Loucy (cell line): ENCODE data around the gene NDRG2.

Source experiments
- H2AFZ ChIP-seq: fragments of 200-600 bp; sonication (generic); 2 replicates; pipeline ENCODE4 v1.6.0; 2016; ENCODE audit warnings: antibody characterized with exemption, mild to moderate bottlenecking, low read length, moderate library complexity
- H3F3A ChIP-seq: fragments of 200-600 bp; 2 replicates; pipeline ENCODE4 v1.6.0; 2016; ENCODE audit warnings: antibody characterized with exemption, low read depth, mild to moderate bottlenecking
- H3K27me3 ChIP-seq: fragments of 200-600 bp; sonication (generic); 2 replicates; pipeline ENCODE4 v1.6.1; 2014; ENCODE audit warnings: low read length, mild to moderate bottlenecking; ENCODE audit not compliant: insufficient read depth, poor library complexity, severe bottlenecking
- H3K36me3 ChIP-seq: fragments of 200-600 bp; sonication (generic); 2 replicates; pipeline ENCODE4 v1.6.1; 2016; ENCODE audit warnings: low read length; ENCODE audit not compliant: insufficient read depth
- H3K4me1 ChIP-seq: fragments of 200-600 bp; sonication (generic); 2 replicates; pipeline ENCODE4 v1.5.1; 2014; ENCODE audit warnings: low read length, mild to moderate bottlenecking; ENCODE audit not compliant: insufficient read depth, poor library complexity, severe bottlenecking
- H3K4me2 ChIP-seq: fragments of 200-600 bp; sonication (generic); 2 replicates; pipeline ENCODE4 v1.6.0; 2014; ENCODE audit warnings: antibody characterized with exemption, low read length, low read depth, mild to moderate bottlenecking; ENCODE audit not compliant: poor library complexity, severe bottlenecking
- H3K4me3 ChIP-seq: fragments of 200-600 bp; sonication (generic); 2 replicates; pipeline ENCODE4 v1.5.1; 2014; ENCODE audit warnings: low read length, mild to moderate bottlenecking, mixed read lengths; ENCODE audit not compliant: poor library complexity, severe bottlenecking
- H3K79me2 ChIP-seq: fragments of 200-600 bp; sonication (generic); 2 replicates; pipeline ENCODE4 v1.6.1; 2014; ENCODE audit warnings: low read length; ENCODE audit not compliant: insufficient read depth
- H3K9ac ChIP-seq: fragments of 200-600 bp; sonication (generic); 2 replicates; pipeline ENCODE4 v1.6.0; 2014; ENCODE audit warnings: mild to moderate bottlenecking, low read depth, low read length, moderate library complexity; ENCODE audit not compliant: poor library complexity, severe bottlenecking
- H3K9me2 ChIP-seq: fragments of 200-600 bp; sonication (generic); replicated peaks from 2 replicates; pipeline ENCODE4 v1.6.1; 2016; ENCODE audit warnings: low read depth, low read length, mixed read lengths
- H3K9me3 ChIP-seq: fragments of 200-600 bp; sonication (generic); 2 replicates; pipeline ENCODE4 v1.6.1; 2014; ENCODE audit warnings: mild to moderate bottlenecking, antibody characterized with exemption, low read length, low read depth; ENCODE audit not compliant: insufficient read depth
- H4K20me1 ChIP-seq: fragments of 200-600 bp; sonication (generic); 2 replicates; pipeline ENCODE4 v1.6.0; 2014; ENCODE audit warnings: antibody characterized with exemption, low read length, mild to moderate bottlenecking; ENCODE audit not compliant: insufficient read depth, poor library complexity, severe bottlenecking
- EZH2phosphoT487 ChIP-seq: fragments of 200-600 bp; IDR thresholded peaks from 2 replicates; pipeline ENCODE4 v1.6.1; 2018; ENCODE audit warnings: antibody characterized with exemption, mild to moderate bottlenecking, moderate library complexity, borderline replicate concordance
- TF ChIP-seq, protein P1 (sequence below): fragments of 200-600 bp; sonication (generic); conservative IDR thresholded peaks from 2 replicates; pipeline ENCODE4 v1.5.1; 2014; ENCODE audit warnings: mild to moderate bottlenecking, antibody characterized with exemption, low read length

NDRG2 gene

DNA sequence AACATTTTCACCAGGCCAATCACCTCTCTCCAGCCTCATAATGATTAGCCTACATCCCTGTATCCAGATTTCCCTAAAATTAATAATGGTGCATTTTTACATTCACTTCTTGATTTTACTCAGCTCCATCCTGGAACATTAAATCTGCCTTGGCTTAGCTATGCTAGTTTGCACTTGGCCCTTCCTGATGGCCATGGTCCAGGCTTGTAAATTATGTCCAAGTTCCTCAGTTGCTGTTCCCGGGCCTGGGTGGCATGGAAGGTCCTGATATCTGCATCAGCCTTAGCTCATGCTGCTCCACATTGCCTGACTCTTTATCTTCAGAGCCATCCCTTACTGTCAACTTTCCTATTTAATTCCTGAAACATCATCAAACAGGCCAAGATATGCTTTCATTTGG, 46.2 kb downstream of the NDRG2 start:
- no peaks in the 10 kb centered on the region for H3F3A ChIP-seq

DNA sequence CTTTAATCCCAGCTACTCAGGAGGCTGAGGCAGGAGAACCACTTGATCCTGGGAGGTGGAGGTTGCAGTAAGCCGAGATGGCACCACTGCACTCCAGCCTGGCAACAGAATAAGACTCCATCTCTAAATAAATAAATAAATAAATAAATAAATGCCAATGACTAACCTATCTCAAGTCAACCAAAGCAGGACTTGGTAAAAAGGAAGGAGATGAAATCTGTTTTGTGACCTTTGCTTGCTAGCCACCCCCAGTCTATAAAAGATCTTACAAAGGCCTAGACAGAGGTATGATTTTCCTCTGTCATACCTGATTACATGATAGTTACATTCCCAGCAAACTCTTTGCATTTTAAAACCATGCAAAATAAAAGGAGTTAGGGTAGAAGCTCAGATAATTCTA, 48.6 kb downstream of the NDRG2 start:
- Histone ChIP-seq H4K20me1 (no peaks in the 10 kb centered on the region), H3K4me3 (no peak overlapping the region), H3K4me1 (no peaks in the 10 kb centered on the region), H3K79me2 (no peaks in the 10 kb centered on the region), H3K9me3 (no peaks in the 10 kb centered on the region), H3K36me3 (no peaks in the 10 kb centered on the region), H3K27me3 (no peaks in the 10 kb centered on the region), H3K9ac (no peak overlapping the region), H3K9me2 (no peaks in the 10 kb centered on the region), H3K4me2 (no peak overlapping the region), H2AFZ (no peak overlapping the region), H3F3A (no peaks in the 10 kb centered on the region)
- TF ChIP-seq, protein P1, sequence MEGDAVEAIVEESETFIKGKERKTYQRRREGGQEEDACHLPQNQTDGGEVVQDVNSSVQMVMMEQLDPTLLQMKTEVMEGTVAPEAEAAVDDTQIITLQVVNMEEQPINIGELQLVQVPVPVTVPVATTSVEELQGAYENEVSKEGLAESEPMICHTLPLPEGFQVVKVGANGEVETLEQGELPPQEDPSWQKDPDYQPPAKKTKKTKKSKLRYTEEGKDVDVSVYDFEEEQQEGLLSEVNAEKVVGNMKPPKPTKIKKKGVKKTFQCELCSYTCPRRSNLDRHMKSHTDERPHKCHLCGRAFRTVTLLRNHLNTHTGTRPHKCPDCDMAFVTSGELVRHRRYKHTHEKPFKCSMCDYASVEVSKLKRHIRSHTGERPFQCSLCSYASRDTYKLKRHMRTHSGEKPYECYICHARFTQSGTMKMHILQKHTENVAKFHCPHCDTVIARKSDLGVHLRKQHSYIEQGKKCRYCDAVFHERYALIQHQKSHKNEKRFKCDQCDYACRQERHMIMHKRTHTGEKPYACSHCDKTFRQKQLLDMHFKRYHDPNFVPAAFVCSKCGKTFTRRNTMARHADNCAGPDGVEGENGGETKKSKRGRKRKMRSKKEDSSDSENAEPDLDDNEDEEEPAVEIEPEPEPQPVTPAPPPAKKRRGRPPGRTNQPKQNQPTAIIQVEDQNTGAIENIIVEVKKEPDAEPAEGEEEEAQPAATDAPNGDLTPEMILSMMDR, result no peak

More for the DNA sequence above, 46.2 kb downstream of the NDRG2 start:
- TF ChIP-seq, protein P1, result no peak
- no peak for TF ChIP-seq EZH2phosphoT487
- Histone ChIP-seq H3K4me1 (no peaks in the 10 kb centered on the region), H3K4me3 (no peak overlapping the region), H3K27me3 (no peaks in the 10 kb centered on the region), H3K4me2 (no peak overlapping the region), H4K20me1 (no peaks in the 10 kb centered on the region), H3K36me3 (no peaks in the 10 kb centered on the region), H2AFZ (no peak overlapping the region), H3K9me3 (no peaks in the 10 kb centered on the region), H3K9ac (no peak overlapping the region), H3K79me2 (no peaks in the 10 kb centered on the region), H3K9me2 (no peaks in the 10 kb centered on the region)

DNA sequence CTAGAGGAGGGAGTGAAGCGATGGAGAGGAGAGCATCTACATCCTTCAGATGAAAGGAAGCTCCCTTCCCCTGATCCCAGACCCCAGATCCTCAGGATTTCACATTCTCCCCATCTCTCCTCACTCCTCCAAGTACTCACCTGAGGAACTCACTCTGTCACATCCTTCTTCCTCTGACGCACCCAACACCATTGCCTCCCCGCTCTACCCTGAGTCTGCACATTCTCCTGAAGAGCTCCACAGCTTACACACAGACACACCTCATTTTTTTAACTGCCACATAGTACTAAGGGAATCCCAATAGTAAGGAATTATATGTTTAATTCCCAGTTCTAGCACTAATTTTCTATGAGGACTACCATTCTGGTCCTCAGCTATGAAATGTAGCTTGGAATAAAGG, 51.4 kb downstream of the NDRG2 start:
- Histone ChIP-seq H3K4me3 (no peak overlapping the region), H3K79me2 (no peaks in the 10 kb centered on the region), H3K9me2 (no peaks in the 10 kb centered on the region), H3K4me2 (no peak overlapping the region), H3K4me1 (no peaks in the 10 kb centered on the region), H3K27me3 (no peaks in the 10 kb centered on the region), H3K9ac (no peak overlapping the region), H4K20me1 (no peaks in the 10 kb centered on the region), H3K9me3 (no peaks in the 10 kb centered on the region), H3F3A (no peaks in the 10 kb centered on the region), H2AFZ (no peak overlapping the region), H3K36me3 (no peaks in the 10 kb centered on the region)
- TF ChIP-seq, protein P1, result no peak
